Peyer's patch (tissue), 4 donors: ENCODE measurements around the gene KLF16. TPM values are rescaled to one million over a fixed set of nuclear protein-coding genes. Genes with fewer than 3 reads are reported as not detected.

Experiments
- DNase-seq, 3 donors: peaks; one replicate each; pipeline ENCODE4 v3.0.0-alpha.2; 2017 to 2019
- H3K27ac ChIP-seq, 4 donors: fragments of 200-600 bp; sonication (generic); one replicate each; pipeline ENCODE4 v1.5.1; 2016 to 2019
- H3K27me3 ChIP-seq, 2 donors: fragments of 200-600 bp; sonication (generic); one replicate each; pipeline ENCODE4 v1.5.1; 2019
- H3K36me3 ChIP-seq, 3 donors: fragments of 200-600 bp; sonication (generic); one replicate each; pipeline ENCODE4 v1.5.1; 2016 to 2019
- H3K4me1 ChIP-seq, 4 donors: fragments of 200-600 bp; sonication (generic); one replicate each; pipeline ENCODE4 v1.5.1; 2016 to 2019
- H3K4me3 ChIP-seq, 4 donors: fragments of 200-600 bp; sonication (generic); 1 replicate in 3 of 4; 2 replicates in 1 of 4; pipeline ENCODE4 v1.5.1; 2016 to 2019; ENCODE audit warnings: mild to moderate bottlenecking in 1 of 4
- H3K9me3 ChIP-seq, 4 donors: fragments of 200-600 bp; sonication (generic); one replicate each; pipeline ENCODE4 v1.5.1; 2016 to 2019; ENCODE audit warnings: mild to moderate bottlenecking in 1 of 4
- POLR2A ChIP-seq, 2 donors: fragments of 450-650 bp; IDR thresholded peaks; one replicate each; pipeline ENCODE4 v1.5.1; 2017; ENCODE audit warnings: antibody characterized with exemption in 2 of 2, mild to moderate bottlenecking in 2 of 2, moderate library complexity in 2 of 2
- total RNA-seq, 4 donors: library from RNA; depleted of rRNA; stranded (reverse); fragments of >200 nt; gene quantifications; one replicate each; pipeline ENCODE4 v1.1.0, GENCODE V29; 2016
- TF ChIP-seq, protein P1 (sequence below), 6 experiments: fragments of 450-650 bp in 4 of 6; fragments of 200-600 bp in 2 of 6; sonication (generic) in 1 of 6; IDR thresholded peaks; one replicate each; pipeline ENCODE4 v1.5.1; 2017 to 2019; ENCODE audit warnings: antibody characterized with exemption in 6 of 6, mild to moderate bottlenecking in 3 of 6, moderate library complexity in 1 of 6

The KLF16 gene
- total RNA-seq, 4 donors from 2014 or later, result 10.3 to 18.2 (median 14.8) TPM

DNA sequence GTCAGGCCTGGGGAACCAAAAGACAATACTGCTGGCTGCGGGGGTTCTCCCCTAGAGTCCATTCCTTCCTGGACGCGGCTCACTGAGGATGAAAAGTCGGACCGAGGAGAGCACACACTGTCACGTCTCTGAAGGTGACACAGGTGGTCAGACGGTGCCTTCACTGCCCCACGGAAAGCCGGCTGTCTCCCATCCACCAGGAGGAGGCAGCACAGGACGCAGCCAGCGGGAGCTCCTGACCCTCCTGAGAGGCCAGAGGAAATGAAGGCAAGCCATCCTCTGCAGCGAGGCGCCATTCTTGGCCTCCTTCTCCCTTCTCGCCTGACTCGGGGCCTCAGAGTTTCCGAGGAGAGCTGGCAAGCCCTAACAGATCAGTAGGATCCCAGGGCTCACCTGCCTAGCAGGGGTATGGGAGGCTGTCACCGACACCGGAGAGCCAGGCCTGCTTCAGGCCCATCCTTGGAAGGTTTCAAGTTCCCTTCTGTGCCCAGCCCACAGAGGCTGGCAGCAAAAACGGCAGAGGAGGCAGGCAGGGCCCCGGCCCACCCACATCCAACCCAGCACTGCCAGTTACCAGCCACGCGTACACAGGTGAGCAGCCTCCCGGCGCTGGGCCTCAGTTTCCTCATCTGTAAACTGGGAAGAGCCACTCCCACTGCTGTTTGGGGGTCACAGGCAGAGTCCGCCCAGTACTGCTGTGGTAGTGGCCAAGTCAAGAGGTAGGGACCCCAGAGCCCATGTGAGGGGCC lies 19.6 kb downstream of the KLF16 start:
- no peaks in the 10 kb centered on the region for H3K27me3 ChIP-seq
- no peak overlapping the region for H3K4me3 ChIP-seq
- no peaks in the 10 kb centered on the region for H3K9me3 ChIP-seq
- TF ChIP-seq, protein P1, sequence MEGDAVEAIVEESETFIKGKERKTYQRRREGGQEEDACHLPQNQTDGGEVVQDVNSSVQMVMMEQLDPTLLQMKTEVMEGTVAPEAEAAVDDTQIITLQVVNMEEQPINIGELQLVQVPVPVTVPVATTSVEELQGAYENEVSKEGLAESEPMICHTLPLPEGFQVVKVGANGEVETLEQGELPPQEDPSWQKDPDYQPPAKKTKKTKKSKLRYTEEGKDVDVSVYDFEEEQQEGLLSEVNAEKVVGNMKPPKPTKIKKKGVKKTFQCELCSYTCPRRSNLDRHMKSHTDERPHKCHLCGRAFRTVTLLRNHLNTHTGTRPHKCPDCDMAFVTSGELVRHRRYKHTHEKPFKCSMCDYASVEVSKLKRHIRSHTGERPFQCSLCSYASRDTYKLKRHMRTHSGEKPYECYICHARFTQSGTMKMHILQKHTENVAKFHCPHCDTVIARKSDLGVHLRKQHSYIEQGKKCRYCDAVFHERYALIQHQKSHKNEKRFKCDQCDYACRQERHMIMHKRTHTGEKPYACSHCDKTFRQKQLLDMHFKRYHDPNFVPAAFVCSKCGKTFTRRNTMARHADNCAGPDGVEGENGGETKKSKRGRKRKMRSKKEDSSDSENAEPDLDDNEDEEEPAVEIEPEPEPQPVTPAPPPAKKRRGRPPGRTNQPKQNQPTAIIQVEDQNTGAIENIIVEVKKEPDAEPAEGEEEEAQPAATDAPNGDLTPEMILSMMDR (IDR thresholded peaks at IDR 0.05), result no peak
- TF ChIP-seq POLR2A (IDR thresholded peaks at IDR 0.05), result no peak
- H3K27ac ChIP-seq, result no peak overlapping the region
- DNase-seq, result no peak
- H3K36me3 ChIP-seq, result no peaks in the 10 kb centered on the region
- H3K4me1 ChIP-seq, result peaks cover 7 to 87% (median 34%) of the 10 kb centered on the region in 4 donors

DNA sequence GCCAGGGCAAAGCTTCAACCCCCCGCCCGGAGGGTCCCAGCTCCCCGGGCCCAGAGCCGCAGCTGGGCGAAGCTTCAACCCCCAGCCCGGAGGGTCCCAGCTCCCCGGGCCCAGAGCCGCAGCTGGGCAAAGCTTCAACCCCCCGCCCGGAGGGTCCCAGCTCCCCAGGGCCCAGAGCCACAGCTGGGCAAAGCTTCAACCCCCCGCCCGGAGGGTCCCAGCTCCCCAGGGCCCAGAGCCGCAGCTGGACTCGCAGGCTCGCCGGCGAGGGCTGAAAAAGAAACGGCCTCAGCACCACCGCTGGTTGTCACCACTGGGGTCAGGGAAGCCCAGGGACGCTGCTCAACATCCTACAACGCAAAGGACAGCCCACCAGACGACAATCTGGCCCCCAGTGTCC lies 20.3 kb downstream of the KLF16 start:
- Histone ChIP-seq H3K4me3 (no peak overlapping the region), H3K36me3 (no peaks in the 10 kb centered on the region), H3K4me1 (peaks cover 7 to 91% (median 34%) of the 10 kb centered on the region in 4 donors), H3K27me3 (no peaks in the 10 kb centered on the region), H3K27ac (no peak overlapping the region), H3K9me3 (no peaks in the 10 kb centered on the region)
- no peak for TF ChIP-seq POLR2A (IDR thresholded peaks at IDR 0.05)
- TF ChIP-seq, protein P1 (IDR thresholded peaks at IDR 0.05), result no peak
- no peak for DNase-seq

DNA sequence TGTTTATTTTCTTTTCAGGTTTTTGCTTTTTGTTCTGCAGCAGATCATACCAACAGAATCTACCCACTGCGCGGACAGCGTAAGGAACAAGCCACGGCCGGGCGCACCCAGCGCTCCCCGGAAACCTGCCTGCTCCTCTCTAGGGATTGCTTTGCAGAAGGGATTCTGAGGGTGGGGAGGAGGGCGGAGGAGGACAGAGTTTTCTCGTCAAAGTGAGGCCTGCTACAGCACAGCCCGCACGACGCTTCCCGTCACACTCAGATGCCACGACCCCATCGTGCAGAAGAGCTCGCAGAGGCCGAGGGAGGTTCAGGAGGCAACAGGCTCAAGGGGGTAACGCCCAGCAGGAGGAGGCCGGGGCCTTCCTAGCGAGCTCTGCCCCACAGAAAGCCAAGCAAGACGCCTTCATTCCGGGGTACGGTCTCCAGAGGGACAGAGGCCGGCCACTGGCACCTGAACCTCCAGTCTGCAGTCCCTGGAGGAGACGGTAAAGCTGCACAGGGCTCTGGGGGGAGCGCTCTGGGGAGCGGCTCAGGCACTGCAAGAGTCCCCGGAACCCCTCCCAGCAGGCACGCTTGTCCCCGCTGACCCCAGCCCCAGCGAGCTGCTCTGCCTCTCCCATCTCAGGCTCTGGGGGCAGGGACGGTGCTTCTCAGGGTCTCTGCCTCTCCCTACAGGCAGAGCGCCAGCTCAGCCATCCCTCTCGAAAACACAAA lies 22.0 kb downstream of the KLF16 start:
- DNase-seq, result no peak
- H3K27ac ChIP-seq, result peak overlapping the region in 1 of 4 donors; percentile 57
- peaks cover 4 to 89% (median 24%) of the 10 kb centered on the region in 4 donors for H3K4me1 ChIP-seq
- H3K36me3 ChIP-seq, result no peaks in the 10 kb centered on the region
- H3K27me3 ChIP-seq, result no peaks in the 10 kb centered on the region
- H3K4me3 ChIP-seq, result no peak overlapping the region
- no peaks in the 10 kb centered on the region for H3K9me3 ChIP-seq
- no peak for TF ChIP-seq POLR2A (IDR thresholded peaks at IDR 0.05)
- TF ChIP-seq, protein P1 (IDR thresholded peaks at IDR 0.05), result no peak

DNA sequence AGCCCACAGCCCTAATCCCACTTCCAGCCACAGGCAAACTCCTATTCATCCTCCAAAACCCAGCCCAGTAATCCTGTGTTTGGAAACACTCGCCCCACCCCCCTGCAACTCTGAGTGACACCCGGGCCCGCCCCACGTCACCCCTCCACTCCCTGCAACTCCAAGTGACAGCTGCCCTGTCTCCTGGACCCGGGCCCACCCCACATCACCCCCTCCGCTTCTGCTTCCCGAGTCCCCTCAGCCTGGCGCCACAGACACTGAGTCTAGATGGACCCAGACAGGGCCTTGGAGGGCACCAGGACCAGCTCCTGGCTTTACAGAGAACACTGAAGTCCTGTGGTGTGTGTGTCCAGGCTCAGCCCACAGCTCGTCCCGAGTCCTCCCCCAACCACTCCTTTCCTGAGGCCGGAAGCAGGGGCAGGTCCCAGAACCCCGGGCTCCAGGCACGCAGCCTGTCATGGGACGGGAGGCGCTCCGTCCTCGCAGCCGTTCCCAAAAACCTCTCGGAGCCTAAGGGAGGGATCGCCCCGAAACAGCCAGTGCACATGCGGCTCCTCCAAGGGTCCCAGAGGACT lies 22.8 kb downstream of the KLF16 start:
- peak overlapping the region in 2 of 4 donors; percentile 52 to 57 for H3K27ac ChIP-seq
- H3K27me3 ChIP-seq, result no peaks in the 10 kb centered on the region
- peaks cover 4 to 82% (median 20%) of the 10 kb centered on the region in 4 donors for H3K4me1 ChIP-seq
- no peak for TF ChIP-seq POLR2A (IDR thresholded peaks at IDR 0.05)
- TF ChIP-seq, protein P1 (IDR thresholded peaks at IDR 0.05), result no peak
- no peaks in the 10 kb centered on the region for H3K9me3 ChIP-seq
- DNase-seq, result no peak
- H3K4me3 ChIP-seq, result no peak overlapping the region
- H3K36me3 ChIP-seq, result no peaks in the 10 kb centered on the region

DNA sequence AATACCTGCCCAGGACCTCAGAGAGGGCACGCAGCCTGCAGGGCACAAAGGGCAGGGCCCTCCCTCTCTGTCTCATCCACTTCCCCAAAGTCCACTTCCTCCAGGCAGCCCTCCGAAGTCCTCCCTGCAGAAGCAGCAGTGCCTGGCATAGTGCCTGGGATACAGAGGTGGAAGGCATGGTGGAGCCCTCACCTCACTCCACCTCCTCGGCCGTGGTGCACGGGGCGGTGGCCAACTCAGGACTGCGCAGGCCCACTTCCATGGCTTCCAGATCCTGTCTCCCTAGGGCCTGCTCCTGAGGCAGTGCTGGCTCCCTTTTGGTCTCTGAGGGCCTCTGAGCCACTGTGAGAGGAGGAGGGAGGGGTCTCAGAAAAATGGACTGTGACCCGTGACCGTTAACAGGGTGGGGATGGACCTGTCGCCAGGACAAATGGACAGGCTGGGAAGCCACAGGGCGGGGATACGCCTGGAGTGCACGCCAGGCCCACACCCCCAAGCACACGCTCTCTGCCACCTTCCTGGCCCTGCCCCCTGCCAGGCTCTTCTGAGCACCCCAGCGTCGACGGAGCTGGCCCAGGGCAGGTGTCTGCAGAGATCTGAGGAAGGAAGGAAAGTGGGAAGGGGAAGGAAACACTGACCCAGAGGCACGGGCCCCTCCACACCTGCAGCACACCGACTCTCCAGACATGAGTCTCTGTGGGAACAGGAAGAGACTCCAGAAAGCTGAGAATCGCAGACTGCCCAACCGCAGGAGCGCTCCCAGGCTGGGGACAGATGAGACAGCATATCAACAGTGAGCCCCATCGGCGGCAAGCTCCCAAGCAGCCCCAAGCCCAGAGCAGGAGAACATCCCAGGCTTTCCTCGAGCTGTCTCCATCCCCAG lies 23.5 kb downstream of the KLF16 start:
- Histone ChIP-seq H3K9me3 (no peaks in the 10 kb centered on the region), H3K27me3 (no peaks in the 10 kb centered on the region), H3K27ac (peak overlapping the region in 2 of 4 donors; percentile 52 to 57), H3K4me3 (no peak overlapping the region), H3K4me1 (peaks cover 4 to 75% (median 18%) of the 10 kb centered on the region in 4 donors), H3K36me3 (no peaks in the 10 kb centered on the region)
- peak in 2 of 3 donors; percentile 65 to 78 for DNase-seq
- TF ChIP-seq, protein P1 (IDR thresholded peaks at IDR 0.05), result no peak
- peak in 1 of 2 donors; percentile 16 for TF ChIP-seq POLR2A (IDR thresholded peaks at IDR 0.05)
